ENCODE data around the gene FOXJ2. TPM values are rescaled to one million over a fixed set of nuclear protein-coding genes. Genes with fewer than 3 reads are reported as not detected.
"Not testable (repeated sequence)": the region's sequence is repeated elsewhere in the genome, so short reads cannot be mapped to it uniquely, and the experiment has no call there.

The FOXJ2 gene
- total and polyA plus RNA-seq, 2 of the 4 experiments (the other 2 are of a cell fraction) = 3.0 to 8.4 TPM

DNA sequence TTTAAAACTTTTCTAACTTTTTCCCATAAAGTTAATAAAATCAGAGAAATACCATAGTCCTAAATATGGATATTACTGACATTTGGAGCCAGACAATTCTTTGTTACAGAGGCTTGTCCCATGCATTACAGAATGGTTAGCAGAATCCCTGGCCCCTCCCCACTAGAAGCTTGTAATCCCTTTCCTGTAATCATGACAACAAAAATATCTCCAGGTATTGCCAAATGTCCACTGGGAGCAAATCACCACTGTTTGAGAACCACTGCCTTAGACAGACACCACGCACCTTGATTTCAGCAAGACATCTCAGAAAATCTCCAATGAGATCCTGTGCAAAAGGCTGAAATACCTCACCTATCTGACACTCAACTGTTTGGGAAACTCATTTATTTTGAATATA lies 49.1 kb upstream of the FOXJ2 start:
- H3K14ac ChIP-seq (replicated peaks; ENCODE audit: low read depth, low read length); H2AK9ac ChIP-seq (replicated peaks; ENCODE audit: low read depth, low read length, poor library complexity); H4K91ac ChIP-seq (ENCODE audit: insufficient read depth, low read depth, low read length); H3K36me3 ChIP-seq (ENCODE audit: control insufficient read depth, insufficient read depth, low read length); dilution Hi-C loops (cut with HindIII; ENCODE audit: low sequenced_read_pairs, unreplicated experiment); H2BK20ac ChIP-seq (ENCODE audit: low read depth, low read length); H3K18ac ChIP-seq (ENCODE audit: low read depth, low read length); H3K4me1 ChIP-seq (ENCODE audit: control insufficient read depth, insufficient read depth, low read length); H3K56ac ChIP-seq (ENCODE audit: extremely low read depth, insufficient read depth, low read length); H2BK5ac ChIP-seq (ENCODE audit: low read depth, low read length, poor library complexity, severe bottlenecking); H3K4ac ChIP-seq (ENCODE audit: low read depth, low read length); H3K9me3 ChIP-seq (ENCODE audit: control insufficient read depth, insufficient read depth, low read length); H4K20me1 ChIP-seq (ENCODE audit: insufficient read depth, low read length); in situ Hi-C loops (cut with MboI; ENCODE audit: low sequenced_read_pairs); H2AK5ac ChIP-seq (ENCODE audit: low read depth, low read length); H3K9me1 ChIP-seq (ENCODE audit: insufficient read depth, low read length); H3K9ac ChIP-seq (ENCODE audit: low read depth, low read length); CTCF ChIA-PET; H2BK120ac ChIP-seq (ENCODE audit: low read depth, low read length); H3K27ac ChIP-seq (ENCODE audit: insufficient read depth, low read length); H3K4me2 ChIP-seq (ENCODE audit: low read depth, low read length); H2BK15ac ChIP-seq (ENCODE audit: low read depth, low read length); H3K4me3 ChIP-seq (ENCODE audit: insufficient read depth, low read depth, low read length); H3K79me1 ChIP-seq (ENCODE audit: low read depth in 1 of 2, low read length in 2 of 2); DNase-seq; H2AFZ ChIP-seq (replicated peaks; ENCODE audit: low read length, poor library complexity); ATAC-seq (ENCODE audit: low read depth); H3K23ac ChIP-seq (ENCODE audit: low read depth, low read length); BruUV-seq (replicated peaks); H4K8ac ChIP-seq (ENCODE audit: low read depth in 2 of 2, low read length in 2 of 2); H3K27me3 ChIP-seq (ENCODE audit: control insufficient read depth, insufficient read depth, low read length); H4K5ac ChIP-seq (ENCODE audit: low read depth, low read length); intact Hi-C loops (cut with micrococcal nuclease): not testable (repeated sequence)
- POLR2A ChIA-PET (ENCODE audit: unreplicated experiment) = interaction anchor here (0.6 kb wide), 1 partner anchor 23 kb away, joined by 3 read pairs; no protein-coding TSS in a partner anchor
- no CpG with 5 or more reads among the region's 1 CpG for WGBS, 2 experiments (ENCODE audit: extremely low coverage in 2 of 2, insufficient read length in 1 of 2)

Data from IMR-90 (cell line).